GM12878 (cell line): ENCODE measurements around the gene PTK6.

Source experiments
- CREB1 ChIP-seq: IDR thresholded peaks from 2 replicates; pipeline ENCODE4 v1.6.1; 2012; ENCODE audit warnings: low read depth, mild to moderate bottlenecking, inconsistent platforms
- EZH2 ChIP-seq: IDR thresholded peaks from 2 replicates; pipeline ENCODE4 v1.6.1; 2012; ENCODE audit warnings: low read depth, mild to moderate bottlenecking, control low read depth, inconsistent platforms, low read length, borderline replicate concordance; ENCODE audit not compliant: control insufficient read depth
- FOXK2 ChIP-seq: fragments of 450-650 bp; IDR thresholded peaks from 2 replicates; pipeline ENCODE4 v1.6.1; 2017; ENCODE audit warnings: mild to moderate bottlenecking, moderate library complexity
- IRF4 ChIP-seq: IDR thresholded peaks from 2 replicates; pipeline ENCODE4 v1.6.1; 2011; ENCODE audit warnings: low read depth, low read length
- MAX ChIP-seq: IDR thresholded peaks from 2 replicates; pipeline ENCODE4 v1.6.1; 2012; ENCODE audit warnings: low read depth, low read length, improper control_type of control experiment
- RAD21 ChIP-seq: IDR thresholded peaks from 2 replicates; pipeline ENCODE4 v1.6.1; 2011; ENCODE audit warnings: mild to moderate bottlenecking, low read depth, low read length, moderate library complexity; ENCODE audit not compliant: insufficient read depth
- RBBP5 ChIP-seq: fragments of 200-600 bp; sonication (generic); conservative IDR thresholded peaks from 2 replicates; pipeline ENCODE4 v1.6.1; 2016
- SMC3 ChIP-seq: IDR thresholded peaks from 2 replicates; pipeline ENCODE4 v1.6.1; 2011; ENCODE audit warnings: low read length, improper control_type of control experiment, borderline replicate concordance
- TCF12 ChIP-seq: IDR thresholded peaks from 2 replicates; pipeline ENCODE4 v1.6.1; 2011; ENCODE audit warnings: low read depth, mild to moderate bottlenecking, low read length
- TCF7 ChIP-seq: IDR thresholded peaks from 2 replicates; pipeline ENCODE4 v1.6.1; 2014; ENCODE audit warnings: antibody characterized with exemption, borderline replicate concordance
- USF1 ChIP-seq: IDR thresholded peaks from 2 replicates; pipeline ENCODE4 v1.6.1; 2011; ENCODE audit warnings: borderline replicate concordance, low read depth, mild to moderate bottlenecking, moderate library complexity, mixed read lengths, low read length; ENCODE audit not compliant: insufficient read depth; ENCODE audit errors: extremely low read length
- TF ChIP-seq, protein P1 (sequence below), 3 experiments: IDR thresholded peaks in 2 of 3; conservative IDR thresholded peaks in 1 of 3; 2 replicates each; pipeline ENCODE4 v1.5.1; 2011; ENCODE audit warnings: low read depth in 3 of 3, low read length in 3 of 3, mild to moderate bottlenecking in 3 of 3, control low read depth in 2 of 3, moderate library complexity in 2 of 3, inconsistent platforms in 1 of 3, mixed read lengths in 1 of 3; ENCODE audit not compliant: control insufficient read depth in 2 of 3, insufficient read depth in 1 of 3; ENCODE audit errors: extremely low read depth in 1 of 3
- TF ChIP-seq, protein P2 (sequence below): fragments of 450-650 bp; IDR thresholded peaks from 2 replicates; pipeline ENCODE4 v1.6.1; 2017; ENCODE audit warnings: mild to moderate bottlenecking, moderate library complexity

GRCh38 chr20:63487781-63488241, 49.4 kb downstream of the PTK6 start:
- TF ChIP-seq, protein P1, sequence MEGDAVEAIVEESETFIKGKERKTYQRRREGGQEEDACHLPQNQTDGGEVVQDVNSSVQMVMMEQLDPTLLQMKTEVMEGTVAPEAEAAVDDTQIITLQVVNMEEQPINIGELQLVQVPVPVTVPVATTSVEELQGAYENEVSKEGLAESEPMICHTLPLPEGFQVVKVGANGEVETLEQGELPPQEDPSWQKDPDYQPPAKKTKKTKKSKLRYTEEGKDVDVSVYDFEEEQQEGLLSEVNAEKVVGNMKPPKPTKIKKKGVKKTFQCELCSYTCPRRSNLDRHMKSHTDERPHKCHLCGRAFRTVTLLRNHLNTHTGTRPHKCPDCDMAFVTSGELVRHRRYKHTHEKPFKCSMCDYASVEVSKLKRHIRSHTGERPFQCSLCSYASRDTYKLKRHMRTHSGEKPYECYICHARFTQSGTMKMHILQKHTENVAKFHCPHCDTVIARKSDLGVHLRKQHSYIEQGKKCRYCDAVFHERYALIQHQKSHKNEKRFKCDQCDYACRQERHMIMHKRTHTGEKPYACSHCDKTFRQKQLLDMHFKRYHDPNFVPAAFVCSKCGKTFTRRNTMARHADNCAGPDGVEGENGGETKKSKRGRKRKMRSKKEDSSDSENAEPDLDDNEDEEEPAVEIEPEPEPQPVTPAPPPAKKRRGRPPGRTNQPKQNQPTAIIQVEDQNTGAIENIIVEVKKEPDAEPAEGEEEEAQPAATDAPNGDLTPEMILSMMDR (IDR thresholded peaks at IDR 0.05 in 2 of 3, conservative IDR thresholded peaks at IDR 0.05 in 1 of 3; ENCODE audit: control insufficient read depth in 2 of 3, extremely low read depth in 1 of 3, insufficient read depth in 1 of 3, low read depth in 3 of 3, low read length in 3 of 3): no peak
- TF ChIP-seq FOXK2: no peak
- TF ChIP-seq TCF7: no peak
- TF ChIP-seq USF1: no peak
- no peak for TF ChIP-seq MAX
- TF ChIP-seq IRF4: no peak
- TF ChIP-seq RBBP5: no peak
- no peak for TF ChIP-seq RAD21
- TF ChIP-seq, protein P2, sequence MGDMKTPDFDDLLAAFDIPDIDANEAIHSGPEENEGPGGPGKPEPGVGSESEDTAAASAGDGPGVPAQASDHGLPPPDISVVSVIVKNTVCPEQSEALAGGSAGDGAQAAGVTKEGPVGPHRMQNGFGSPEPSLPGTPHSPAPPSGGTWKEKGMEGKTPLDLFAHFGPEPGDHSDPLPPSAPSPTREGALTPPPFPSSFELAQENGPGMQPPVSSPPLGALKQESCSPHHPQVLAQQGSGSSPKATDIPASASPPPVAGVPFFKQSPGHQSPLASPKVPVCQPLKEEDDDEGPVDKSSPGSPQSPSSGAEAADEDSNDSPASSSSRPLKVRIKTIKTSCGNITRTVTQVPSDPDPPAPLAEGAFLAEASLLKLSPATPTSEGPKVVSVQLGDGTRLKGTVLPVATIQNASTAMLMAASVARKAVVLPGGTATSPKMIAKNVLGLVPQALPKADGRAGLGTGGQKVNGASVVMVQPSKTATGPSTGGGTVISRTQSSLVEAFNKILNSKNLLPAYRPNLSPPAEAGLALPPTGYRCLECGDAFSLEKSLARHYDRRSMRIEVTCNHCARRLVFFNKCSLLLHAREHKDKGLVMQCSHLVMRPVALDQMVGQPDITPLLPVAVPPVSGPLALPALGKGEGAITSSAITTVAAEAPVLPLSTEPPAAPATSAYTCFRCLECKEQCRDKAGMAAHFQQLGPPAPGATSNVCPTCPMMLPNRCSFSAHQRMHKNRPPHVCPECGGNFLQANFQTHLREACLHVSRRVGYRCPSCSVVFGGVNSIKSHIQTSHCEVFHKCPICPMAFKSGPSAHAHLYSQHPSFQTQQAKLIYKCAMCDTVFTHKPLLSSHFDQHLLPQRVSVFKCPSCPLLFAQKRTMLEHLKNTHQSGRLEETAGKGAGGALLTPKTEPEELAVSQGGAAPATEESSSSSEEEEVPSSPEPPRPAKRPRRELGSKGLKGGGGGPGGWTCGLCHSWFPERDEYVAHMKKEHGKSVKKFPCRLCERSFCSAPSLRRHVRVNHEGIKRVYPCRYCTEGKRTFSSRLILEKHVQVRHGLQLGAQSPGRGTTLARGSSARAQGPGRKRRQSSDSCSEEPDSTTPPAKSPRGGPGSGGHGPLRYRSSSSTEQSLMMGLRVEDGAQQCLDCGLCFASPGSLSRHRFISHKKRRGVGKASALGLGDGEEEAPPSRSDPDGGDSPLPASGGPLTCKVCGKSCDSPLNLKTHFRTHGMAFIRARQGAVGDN: no peak
- TF ChIP-seq TCF12: no peak
- TF ChIP-seq SMC3: no peak
- no peak for TF ChIP-seq CREB1
- no peak for TF ChIP-seq EZH2
